Measurements from ENCODE around the gene MICAL2.
A peak's percentile ranks its signal among the peaks of the same experiment; 100 is the strongest.

MICAL2 gene

GRCh38 chr11:12174128-12174476 lies 63.7 kb downstream of the MICAL2 start:
- TF ChIP-seq POU6F1 (CRISPR knock-in tag; IDR thresholded peaks at IDR 0.05; ENCODE audit: borderline replicate concordance, low read depth) (no peak), ZFP3 (CRISPR knock-in tag; IDR thresholded peaks at IDR 0.05) (no peak), ZNF8 (CRISPR knock-in tag; IDR thresholded peaks at IDR 0.05) (no peak), RARB (CRISPR knock-in tag; IDR thresholded peaks at IDR 0.05) (no peak), SNAI2 (CRISPR knock-in tag; IDR thresholded peaks at IDR 0.05) (no peak), TOX (CRISPR knock-in tag; IDR thresholded peaks at IDR 0.05; ENCODE audit: borderline replicate concordance) (no peak), ZNF70 (CRISPR knock-in tag; IDR thresholded peaks at IDR 0.05) (no peak), PATZ1 (CRISPR knock-in tag; IDR thresholded peaks at IDR 0.05; ENCODE audit: borderline replicate concordance) (no peak), ZFP30 (CRISPR knock-in tag; IDR thresholded peaks at IDR 0.05) (no peak), CSDC2 (CRISPR knock-in tag; IDR thresholded peaks at IDR 0.05) (no peak), CSRNP3 (CRISPR knock-in tag; IDR thresholded peaks at IDR 0.05) (no peak), TCF4 (CRISPR knock-in tag; IDR thresholded peaks at IDR 0.05; ENCODE audit: borderline replicate concordance) (no peak), ZNF565 (CRISPR knock-in tag; conservative IDR thresholded peaks at IDR 0.05; ENCODE audit: low read depth) (no peak), ZC3H10 (CRISPR knock-in tag; IDR thresholded peaks at IDR 0.05) (no peak), ESRRG (CRISPR knock-in tag; IDR thresholded peaks at IDR 0.05) (no peak), OSR1 (CRISPR knock-in tag; IDR thresholded peaks at IDR 0.05) (no peak)
- no peak for ATAC-seq

- ATAC-seq, result peak; percentile 13
- TF ChIP-seq TOX (CRISPR knock-in tag; IDR thresholded peaks at IDR 0.05; ENCODE audit: borderline replicate concordance) (peak; percentile 17; the same call in 1 of the 2 replicates), ZFP3 (CRISPR knock-in tag; IDR thresholded peaks at IDR 0.05) (no peak)
Measured at GRCh38 chr11:12174477-12175143, 64.2 kb downstream of the MICAL2 start.

GRCh38 chr11:12175694-12176241 lies 65.4 kb downstream of the MICAL2 start:
- TF ChIP-seq CREB5 (CRISPR knock-in tag; IDR thresholded peaks at IDR 0.05; ENCODE audit: low read depth), result 0 out of 2 replicates have a peak, but pooled peaks have one; percentile 39
- TF ChIP-seq ZNF565 (CRISPR knock-in tag; conservative IDR thresholded peaks at IDR 0.05; ENCODE audit: low read depth), result no peak
- 0 out of 2 replicates have a peak, but pooled peaks have one; percentile 7 for TF ChIP-seq ISL1 (CRISPR knock-in tag; IDR thresholded peaks at IDR 0.05)
- TF ChIP-seq TOX (CRISPR knock-in tag; IDR thresholded peaks at IDR 0.05; ENCODE audit: borderline replicate concordance), result peak; percentile 26; the same call in 1 of the 2 replicates
- TF ChIP-seq SNAI2 (CRISPR knock-in tag; IDR thresholded peaks at IDR 0.05), result no peak
- no peak for TF ChIP-seq ZC3H10 (CRISPR knock-in tag; IDR thresholded peaks at IDR 0.05)
- no peak for TF ChIP-seq TCF4 (CRISPR knock-in tag; IDR thresholded peaks at IDR 0.05; ENCODE audit: borderline replicate concordance)
- no peak for TF ChIP-seq GLIS3 (CRISPR knock-in tag; IDR thresholded peaks at IDR 0.05)
- TF ChIP-seq TSHZ2 (CRISPR knock-in tag; IDR thresholded peaks at IDR 0.05), result no peak
- no peak for TF ChIP-seq OSR1 (CRISPR knock-in tag; IDR thresholded peaks at IDR 0.05)
- TF ChIP-seq ZFP30 (CRISPR knock-in tag; IDR thresholded peaks at IDR 0.05), result no peak
- no peak for TF ChIP-seq ZNF70 (CRISPR knock-in tag; IDR thresholded peaks at IDR 0.05)
- no peak for TF ChIP-seq ESRRG (CRISPR knock-in tag; IDR thresholded peaks at IDR 0.05)
- no peak for TF ChIP-seq POU6F1 (CRISPR knock-in tag; IDR thresholded peaks at IDR 0.05; ENCODE audit: borderline replicate concordance, low read depth)
- peak; percentile 79 for TF ChIP-seq CSDC2 (CRISPR knock-in tag; IDR thresholded peaks at IDR 0.05)
- TF ChIP-seq ZNF8 (CRISPR knock-in tag; IDR thresholded peaks at IDR 0.05), result no peak
- peak; percentile 95 for ATAC-seq
